GM19240 (cell line): ENCODE results near the gene BLCAP.
"Not testable (repeated sequence)": the region's sequence is repeated elsewhere in the genome, so short reads cannot be mapped to it uniquely, and the experiment has no call there.

Source experiments
- DNase-seq: peaks from one replicate; pipeline ENCODE4 v3.0.0; 2011; ENCODE audit warnings: low spot score; ENCODE audit not compliant: insufficient read length

Gene BLCAP

GRCh38 chr20:37484331-37484730, 43.3 kb downstream of the BLCAP start:
- no peak for DNase-seq

GRCh38 chr20:37481610-37482009, 46.1 kb downstream of the BLCAP start:
- DNase-seq, result no peak

GRCh38 chr20:37480919-37481318, 46.8 kb downstream of the BLCAP start:
- no peak for DNase-seq

- no peak for DNase-seq
Observed at GRCh38 chr20:37479925-37480691, 47.6 kb downstream of the BLCAP start.

- no peak for DNase-seq
Observed at GRCh38 chr20:37479266-37479665, 48.4 kb downstream of the BLCAP start.

- DNase-seq, result no peak
Observed at GRCh38 chr20:37477041-37477440, 50.6 kb downstream of the BLCAP start.

GRCh38 chr20:37475252-37475651, 52.4 kb downstream of the BLCAP start:
- no peak for DNase-seq

- DNase-seq, result no peak
Observed at GRCh38 chr20:37474386-37474785, 53.3 kb downstream of the BLCAP start.

- DNase-seq, result no peak
Observed at GRCh38 chr20:37473249-37474000, 54.3 kb downstream of the BLCAP start.

GRCh38 chr20:37472435-37472834, 55.2 kb downstream of the BLCAP start:
- DNase-seq, result not testable (repeated sequence)

GRCh38 chr20:37471741-37472235, 55.9 kb downstream of the BLCAP start:
- no peak for DNase-seq

- not testable (repeated sequence) for DNase-seq
Observed at GRCh38 chr20:37470190-37470589, 57.5 kb downstream of the BLCAP start.

GRCh38 chr20:37469531-37469930, 58.1 kb downstream of the BLCAP start:
- DNase-seq, result no peak

GRCh38 chr20:37468886-37469285, 58.8 kb downstream of the BLCAP start:
- DNase-seq, result no peak
